HG03558 (cell line): ENCODE measurements around the gene FAM193B.
"Not testable (repeated sequence)": the region's sequence is repeated elsewhere in the genome, so short reads cannot be mapped to it uniquely, and the experiment has no call there.

ENCODE experiments used
- ATAC-seq: cut with Tn5 transposase; IDR thresholded peaks from one replicate; pipeline ENCODE4 v1.9.1; 2021; ENCODE audit warnings: moderate number of reproducible peaks; ENCODE audit not compliant: unreplicated experiment; ENCODE audit errors: extremely low read depth

FAM193B gene

GRCh38 chr5:177490992-177491391 is 63.4 kb downstream of the FAM193B start:
- no peak for ATAC-seq

- ATAC-seq, result no peak
These were observed 63.9 kb downstream of the FAM193B start for GRCh38 chr5:177490311-177490991.

GRCh38 chr5:177489119-177489716 is 65.1 kb downstream of the FAM193B start:
- no peak for ATAC-seq

- ATAC-seq, result no peak
These were observed 66.4 kb downstream of the FAM193B start for GRCh38 chr5:177487975-177488374.

- ATAC-seq, result no peak
These were observed 67.2 kb downstream of the FAM193B start for GRCh38 chr5:177487144-177487543.

GRCh38 chr5:177486256-177486655 is 68.1 kb downstream of the FAM193B start:
- no peak for ATAC-seq

GRCh38 chr5:177485753-177486152 is 68.6 kb downstream of the FAM193B start:
- ATAC-seq, result not testable (repeated sequence)

- no peak for ATAC-seq
These were observed 69.3 kb downstream of the FAM193B start for GRCh38 chr5:177484902-177485549.

GRCh38 chr5:177483994-177484901 is 70.1 kb downstream of the FAM193B start:
- ATAC-seq, result no peak

- ATAC-seq, result no peak
These were observed 71.3 kb downstream of the FAM193B start for GRCh38 chr5:177483042-177483441.

GRCh38 chr5:177482359-177482795 is 72.0 kb downstream of the FAM193B start:
- no peak for ATAC-seq

- no peak for ATAC-seq
These were observed 74.6 kb downstream of the FAM193B start for GRCh38 chr5:177479774-177480173.

GRCh38 chr5:177478711-177479646 is 75.4 kb downstream of the FAM193B start:
- ATAC-seq, result no peak

GRCh38 chr5:177477701-177478477 is 76.5 kb downstream of the FAM193B start:
- ATAC-seq, result no peak

- ATAC-seq, result no peak
These were observed 77.7 kb downstream of the FAM193B start for GRCh38 chr5:177476531-177477233.

GRCh38 chr5:177475563-177476427 is 78.6 kb downstream of the FAM193B start:
- no peak for ATAC-seq
